Ureter (tissue), 1 donor: ENCODE results near the gene TNFRSF1A. TPM values are rescaled to one million over a fixed set of nuclear protein-coding genes. Genes with fewer than 3 reads are reported as not detected.
"Not testable (repeated sequence)": the region's sequence is repeated elsewhere in the genome, so short reads cannot be mapped to it uniquely, and the experiment has no call there.

ENCODE experiments used
- DNase-seq: peaks from one replicate; pipeline ENCODE4 v3.0.0-alpha.2; 2020; ENCODE audit warnings: low spot score
- total RNA-seq: library from RNA; stranded (reverse); gene quantifications from one replicate; pipeline ENCODE4 v1.2.4, GENCODE V29; 2023
- donor health status: DM: yes; HTN: yes; CAD: no.

The TNFRSF1A gene
- total RNA-seq, 1 donor from 2014 or later = 177 TPM

DNA sequence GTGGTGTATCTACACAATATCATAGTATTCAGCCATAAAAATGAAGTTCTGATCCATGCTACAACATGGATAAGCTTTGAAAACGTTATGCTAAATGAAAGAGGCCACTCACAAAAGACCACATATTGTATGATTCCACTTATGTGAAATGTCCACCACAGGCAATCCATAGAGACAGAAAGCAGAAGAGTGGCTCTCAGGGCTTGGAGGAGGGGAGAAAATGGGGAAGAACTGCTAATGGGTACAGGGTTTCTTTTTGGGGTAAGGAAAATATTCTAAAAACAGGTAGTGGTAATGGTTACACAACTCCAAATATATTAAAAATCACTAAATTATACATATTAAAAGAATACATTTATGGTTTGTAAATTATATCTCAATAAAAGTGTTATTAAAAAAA, 17.0 kb upstream of the TNFRSF1A start:
- no peak for DNase-seq

DNA sequence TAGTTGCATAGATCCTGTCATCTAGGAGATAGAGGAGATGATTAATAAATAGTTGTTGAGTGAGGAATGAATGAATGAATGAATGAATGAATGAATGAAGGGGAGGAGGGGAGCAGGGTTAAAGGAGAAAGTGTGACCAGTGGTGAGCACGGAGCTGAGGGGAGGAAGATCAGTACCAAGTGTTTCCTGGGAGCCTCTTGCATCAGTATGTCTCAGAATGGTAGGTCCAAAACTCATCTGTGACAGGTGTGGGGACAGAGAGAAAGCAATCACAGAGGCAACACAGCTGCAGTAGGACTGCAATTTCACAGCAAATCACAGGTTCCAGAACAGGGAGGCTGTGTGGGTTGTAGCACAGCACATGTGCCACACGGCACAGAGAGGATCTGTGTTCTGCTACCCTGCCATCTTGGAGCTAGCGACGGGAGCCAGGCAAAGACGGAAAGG, 14.5 kb upstream of the TNFRSF1A start:
- DNase-seq = no peak

- DNase-seq = no peak
Measured at GRCh38 chr12:6355491-6356373, 13.9 kb upstream of the TNFRSF1A start.

- DNase-seq = no peak
Measured at GRCh38 chr12:6354495-6355393, 12.9 kb upstream of the TNFRSF1A start.

GRCh38 chr12:6352193-6353173, 10.6 kb upstream of the TNFRSF1A start:
- DNase-seq = no peak

DNA sequence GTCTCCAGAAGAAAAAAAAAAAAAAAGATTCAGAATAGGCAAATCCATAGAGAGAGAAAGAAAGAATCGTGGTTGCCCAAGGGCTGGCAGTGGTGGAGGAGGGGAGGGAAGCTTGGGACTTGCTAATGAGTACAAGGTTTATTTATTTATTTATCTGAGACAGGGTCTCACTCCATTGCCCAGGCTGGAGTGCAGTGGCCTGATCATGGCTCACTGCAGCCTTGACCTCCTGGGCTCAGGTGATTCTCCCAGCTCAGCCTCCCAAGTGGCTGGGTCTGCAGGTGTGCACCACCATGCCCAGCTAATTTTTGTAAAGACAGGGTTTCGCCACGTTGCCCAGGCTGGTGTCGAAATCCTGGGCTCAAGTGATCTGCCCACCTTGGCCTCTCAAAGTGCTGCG, 9.7 kb upstream of the TNFRSF1A start:
- no peak for DNase-seq

GRCh38 chr12:6347367-6348338, 5.8 kb upstream of the TNFRSF1A start:
- peak; percentile 75 for DNase-seq

GRCh38 chr12:6346942-6347341, 5.1 kb upstream of the TNFRSF1A start:
- no peak for DNase-seq

DNA sequence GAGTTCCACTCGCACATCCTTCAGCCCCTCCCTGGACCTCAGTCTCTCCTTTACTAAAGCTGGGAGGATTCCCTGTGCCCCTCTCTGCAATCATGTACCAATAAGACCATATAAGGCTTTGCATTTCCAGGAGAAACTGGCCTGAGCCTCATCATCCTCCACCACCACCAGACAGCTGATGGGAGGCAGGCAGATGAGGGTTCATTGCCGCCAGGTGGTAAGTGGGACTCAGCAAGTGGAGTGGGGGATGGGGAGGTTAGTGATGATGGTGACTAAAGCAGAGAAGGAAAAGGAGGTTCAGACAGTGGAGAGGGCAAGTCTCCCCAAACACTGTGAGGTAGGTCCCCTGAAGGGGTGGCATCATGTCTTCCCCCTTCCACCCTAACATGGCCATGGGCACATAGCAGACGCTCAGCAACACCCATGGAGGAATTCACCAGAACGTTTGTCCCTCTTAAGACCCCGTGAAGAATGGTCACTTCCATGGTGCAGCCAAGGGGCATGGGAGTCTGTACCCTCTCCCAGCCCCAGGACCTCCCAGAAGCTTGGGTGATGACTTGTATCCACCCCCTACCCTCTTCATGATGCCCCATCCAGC, 4.5 kb upstream of the TNFRSF1A start:
- no peak for DNase-seq

DNA sequence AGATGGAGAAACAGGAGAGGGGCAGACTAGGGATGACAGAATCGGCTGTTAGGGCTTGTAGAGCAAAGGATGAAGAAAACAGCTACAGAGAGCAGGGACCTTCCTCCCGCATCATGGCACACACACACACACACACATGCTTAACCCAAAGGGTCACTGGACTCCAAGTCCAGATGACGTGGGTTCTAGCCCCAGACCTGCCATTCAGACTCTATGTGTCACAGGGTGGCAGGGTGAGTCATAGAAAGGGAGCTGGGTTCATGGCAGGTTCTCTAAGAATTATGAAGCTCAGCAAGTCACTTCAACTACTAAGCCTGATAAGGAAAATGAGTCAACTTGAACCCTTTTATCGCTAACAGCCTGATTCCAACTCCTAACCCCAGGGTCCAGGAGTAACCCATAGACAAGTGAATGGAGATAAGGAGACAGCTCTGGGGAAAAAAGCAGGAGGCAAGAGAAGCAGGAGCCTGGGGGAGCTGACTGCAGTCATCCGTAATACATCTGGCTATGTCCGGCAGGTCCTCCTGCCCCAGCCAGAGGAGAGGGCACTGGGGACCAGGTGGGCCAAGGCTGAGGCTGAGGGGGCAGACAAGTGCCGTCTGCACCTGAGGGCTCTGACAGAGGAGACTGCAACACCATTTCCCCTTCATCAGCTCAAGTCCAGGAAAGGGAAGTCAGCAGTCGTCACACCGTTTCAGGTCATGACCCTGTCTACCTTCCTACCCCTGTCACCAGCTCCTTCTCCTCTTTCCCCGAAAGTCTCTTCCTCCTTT, 3.6 kb upstream of the TNFRSF1A start:
- no peak for DNase-seq

DNA sequence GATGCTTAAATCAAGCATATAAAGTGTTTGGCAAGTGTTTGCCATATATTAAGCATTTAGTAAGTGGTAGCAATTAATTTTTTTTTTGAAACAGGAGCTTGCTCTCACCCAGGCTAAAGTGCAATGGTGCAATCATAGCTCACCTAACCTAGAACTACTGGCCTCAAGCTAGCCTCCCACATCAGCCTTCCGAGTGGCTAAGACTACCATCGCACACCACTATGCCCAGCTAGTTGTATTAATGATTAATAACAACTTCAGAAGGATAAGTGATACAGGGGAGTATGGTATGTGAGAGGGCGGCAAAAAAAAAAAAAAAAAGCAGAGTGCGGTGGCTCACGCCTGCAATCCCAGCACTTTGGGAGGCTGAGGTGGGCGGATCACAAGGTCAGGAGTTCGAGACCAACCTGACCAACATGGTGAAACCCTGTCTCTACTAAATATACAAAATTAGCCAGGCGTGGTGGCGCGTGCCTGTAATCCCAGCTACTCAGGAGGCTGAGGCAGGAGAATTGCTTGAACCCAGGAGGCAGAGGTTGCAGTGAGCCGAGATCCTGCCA, 2.3 kb upstream of the TNFRSF1A start:
- DNase-seq = not testable (repeated sequence)

GRCh38 chr12:6343518-6343917, 1.6 kb upstream of the TNFRSF1A start:
- DNase-seq = no peak

- DNase-seq = no peak
Measured at GRCh38 chr12:6342140-6342889, 439 bp upstream of the TNFRSF1A start.

- no peak for DNase-seq
Measured at GRCh38 chr12:6340745-6341416, 995 bp downstream of the TNFRSF1A start.

DNA sequence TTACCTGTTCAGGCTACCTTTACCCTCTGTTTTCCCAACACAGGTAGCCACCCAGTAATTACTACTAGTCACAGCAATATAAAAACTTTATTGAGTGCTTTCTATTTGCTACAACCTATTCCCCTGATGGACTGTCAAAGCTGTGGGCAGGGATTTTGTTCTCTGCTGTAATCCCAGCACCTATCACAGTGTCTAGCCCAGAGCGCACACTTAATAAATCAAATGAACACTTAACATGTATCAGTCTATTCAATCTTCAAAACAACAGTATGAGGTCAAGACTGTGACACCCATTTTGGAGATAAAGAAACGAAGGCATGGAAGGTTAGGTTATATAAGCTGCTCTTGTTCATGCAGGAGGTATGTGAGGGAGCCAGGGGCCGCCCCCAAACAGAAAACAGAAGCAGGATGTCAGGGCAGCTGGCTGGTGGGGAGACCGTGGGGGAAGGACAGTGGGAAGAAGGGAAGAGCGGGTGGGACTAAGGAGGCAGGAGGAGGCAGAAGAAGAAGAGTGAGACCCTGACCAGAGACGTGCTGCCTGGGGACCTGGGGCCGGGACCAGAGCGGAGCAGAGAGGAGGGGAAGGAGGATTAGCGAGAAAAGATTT, 1.7 kb downstream of the TNFRSF1A start:
- DNase-seq = no peak

DNA sequence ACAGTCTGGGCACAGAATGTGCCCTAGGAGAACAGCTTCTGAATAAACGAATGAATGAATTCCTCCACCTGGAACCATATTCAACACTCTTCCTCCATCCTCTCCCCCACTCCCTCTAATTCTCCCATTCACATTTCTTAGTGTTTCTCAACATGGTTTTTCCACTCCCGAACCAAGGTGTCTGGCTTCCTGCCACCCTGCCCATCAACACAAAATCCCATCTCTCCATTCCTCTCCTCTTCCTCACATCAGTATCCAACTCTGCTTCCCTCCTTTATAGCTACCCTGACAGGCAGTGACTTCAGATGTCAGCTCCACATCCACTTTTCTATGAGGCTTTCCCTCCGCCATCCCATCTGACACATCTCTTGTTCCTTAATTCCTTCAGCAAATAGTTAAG, 2.9 kb downstream of the TNFRSF1A start:
- no peak for DNase-seq

DNA sequence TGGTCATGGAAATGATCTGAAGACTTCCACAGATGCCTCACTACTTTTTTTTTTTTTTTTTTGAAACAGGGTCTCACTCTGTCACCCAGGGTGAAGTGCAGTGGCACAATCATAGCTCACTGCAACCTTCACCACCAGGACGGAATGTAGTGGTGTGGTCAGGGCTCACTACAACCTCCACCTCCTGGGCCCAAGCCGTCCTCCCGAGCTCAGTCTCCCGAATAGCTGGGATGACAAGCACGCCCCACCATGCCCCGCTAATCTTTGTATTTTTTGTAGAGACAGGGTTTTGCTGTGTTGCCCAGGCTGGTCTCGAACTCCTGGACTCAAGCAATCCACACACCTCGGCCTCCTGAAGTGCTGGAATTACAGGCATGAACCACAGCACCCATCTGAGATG, 3.3 kb downstream of the TNFRSF1A start:
- not testable (repeated sequence) for DNase-seq
